HL-60 (cell line): ENCODE measurements around the gene FILIP1L.

Experiments
- CTCF ChIP-seq: IDR thresholded peaks from one replicate; pipeline ENCODE4 v1.5.1; 2011; ENCODE audit warnings: low read length, control low read depth, inconsistent platforms; ENCODE audit not compliant: insufficient read depth
- GABPA ChIP-seq: IDR thresholded peaks from 2 replicates; pipeline ENCODE4 v1.6.1; 2012; ENCODE audit warnings: low read depth
- POLR2AphosphoS5 ChIP-seq: IDR thresholded peaks from 2 replicates; pipeline ENCODE4 v1.6.1; 2012; ENCODE audit warnings: low read depth
- REST ChIP-seq: IDR thresholded peaks from 2 replicates; pipeline ENCODE4 v1.6.1; 2012; ENCODE audit warnings: low read depth; ENCODE audit not compliant: insufficient replicate concordance

- TF ChIP-seq GABPA (no peak), CTCF (no peak), POLR2AphosphoS5 (no peak), REST (no peak)
Measured at GRCh38 chr3:99980606-99981005, 133.7 kb downstream of the FILIP1L start.
